Activated CD4-positive, alpha-beta T cell treated with anti-CD3 and anti-CD28 coated beads, Interleukin-2, amount 50 U/mL, for 1 hour (primary cell): Measurements from ENCODE around the gene MOB4.
"Not testable (repeated sequence)": the region's sequence is repeated elsewhere in the genome, so short reads cannot be mapped to it uniquely, and the experiment has no call there.

ENCODE experiments used
- DNase-seq: peaks from one replicate; pipeline ENCODE4 v3.0.0-alpha.2; 2020

The MOB4 gene

DNA sequence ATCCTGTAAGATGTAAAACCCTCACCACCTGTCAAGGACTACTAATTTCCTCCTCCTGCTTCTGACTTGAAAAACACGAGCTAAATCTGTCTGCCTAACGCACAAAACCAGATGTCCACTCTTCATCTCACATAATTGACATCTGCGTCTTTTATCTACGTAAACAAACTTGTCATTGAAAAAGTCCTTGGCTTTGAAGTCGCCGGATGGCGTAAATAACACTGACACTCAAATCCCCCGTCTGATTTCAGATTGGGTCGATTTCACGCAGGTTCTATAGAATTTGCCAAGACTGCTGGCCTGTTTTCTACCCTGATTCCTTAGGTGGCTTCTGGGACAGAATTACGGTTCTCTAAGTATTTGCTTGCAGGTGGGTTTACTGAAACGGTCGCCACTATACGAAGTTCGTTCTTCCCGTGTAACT, 539 bp upstream of the MOB4 start:
- no peak for DNase-seq

DNA sequence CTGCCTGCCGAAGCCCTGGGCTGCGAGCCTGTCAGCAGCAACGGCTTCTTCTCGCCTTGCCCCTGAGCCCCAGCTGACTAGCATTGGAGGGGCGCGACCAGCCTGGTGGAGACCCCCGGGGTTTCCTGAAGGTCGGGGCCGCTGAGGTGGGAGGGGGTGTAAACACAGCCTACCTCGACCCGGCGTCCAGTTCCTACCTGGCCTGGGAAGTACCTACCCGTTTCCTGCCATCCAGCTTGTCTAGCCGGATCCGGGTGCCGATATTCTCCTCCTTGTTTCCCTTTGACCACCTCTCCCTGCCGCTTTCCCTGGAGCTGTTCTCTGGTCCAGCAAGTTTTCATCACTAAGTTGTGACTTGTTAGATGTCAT, 511 bp downstream of the MOB4 start:
- no peak for DNase-seq

DNA sequence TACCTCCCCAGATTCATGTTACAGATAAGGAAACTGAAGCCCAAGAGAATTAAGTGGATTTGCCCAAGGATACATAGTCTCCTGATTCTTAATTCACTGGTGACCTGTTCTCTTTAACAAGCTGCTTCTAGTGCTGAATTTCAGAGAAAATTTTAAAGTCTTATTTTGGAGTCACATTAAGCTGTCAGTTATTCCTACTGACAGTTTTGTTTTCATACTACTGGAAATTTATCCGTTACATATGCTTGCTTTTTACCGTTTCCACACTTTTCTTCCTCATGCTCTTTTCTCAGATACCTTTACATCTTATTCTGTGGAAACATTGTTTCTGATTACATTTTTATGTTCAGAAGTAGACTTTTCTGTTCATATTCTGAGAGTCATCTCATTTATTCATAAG, 1.3 kb downstream of the MOB4 start:
- DNase-seq = no peak

DNA sequence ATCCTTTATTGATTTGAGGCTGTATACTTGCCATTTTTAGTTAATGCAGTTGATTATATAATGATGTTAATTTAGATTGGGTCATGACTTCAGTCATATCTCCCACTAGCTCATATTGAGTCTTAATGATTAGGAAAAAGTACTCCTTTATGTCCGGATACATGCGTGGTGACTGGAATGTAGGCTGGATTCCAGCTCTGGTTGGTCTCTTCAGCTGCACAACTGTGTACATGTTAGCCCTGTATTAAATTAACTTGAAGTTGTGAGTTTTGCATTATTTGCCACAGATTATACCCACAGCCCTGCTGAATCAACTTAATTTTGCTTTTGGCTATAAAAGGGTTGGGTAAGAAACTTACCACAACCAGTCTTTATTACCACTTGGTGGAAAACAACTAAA, 22.5 kb downstream of the MOB4 start:
- no peak for DNase-seq

DNA sequence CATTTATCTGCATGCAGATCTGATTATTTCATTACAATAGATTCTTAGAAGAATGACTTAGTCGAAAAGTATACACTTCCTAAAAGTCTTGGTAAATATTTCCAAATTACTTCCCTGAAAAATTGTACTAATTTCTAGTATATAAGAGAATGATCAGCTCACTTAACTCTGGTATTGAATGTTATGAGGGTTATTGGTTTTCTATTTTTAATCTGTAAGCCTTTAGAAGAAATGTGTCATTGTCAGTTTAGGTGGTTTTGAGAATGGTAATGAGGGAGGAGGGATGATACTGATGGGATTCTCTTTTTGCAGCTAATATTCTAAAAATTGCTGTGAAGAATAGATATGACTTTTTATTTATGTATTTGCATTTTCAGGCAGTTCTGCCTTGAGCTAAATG, 23.9 kb downstream of the MOB4 start:
- no peak for DNase-seq

DNA sequence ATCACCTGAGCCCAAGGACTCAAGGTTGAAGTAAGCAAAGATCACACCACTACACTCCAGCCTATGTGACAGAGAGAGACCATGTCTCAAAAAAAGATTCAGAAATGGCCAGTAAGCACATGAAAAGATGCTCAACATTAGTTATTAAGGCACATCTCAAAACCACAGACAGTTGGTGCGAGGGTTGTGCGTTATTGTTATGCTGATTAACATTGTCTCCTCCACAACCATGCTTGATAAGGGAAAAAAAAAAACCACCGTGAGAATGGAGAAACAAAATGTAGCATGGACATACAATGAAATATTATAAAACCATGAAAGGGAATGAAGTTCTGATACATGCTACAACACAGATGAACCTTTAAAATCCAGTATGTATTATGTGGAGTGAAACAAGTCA, 27.3 kb downstream of the MOB4 start:
- no peak for DNase-seq

DNA sequence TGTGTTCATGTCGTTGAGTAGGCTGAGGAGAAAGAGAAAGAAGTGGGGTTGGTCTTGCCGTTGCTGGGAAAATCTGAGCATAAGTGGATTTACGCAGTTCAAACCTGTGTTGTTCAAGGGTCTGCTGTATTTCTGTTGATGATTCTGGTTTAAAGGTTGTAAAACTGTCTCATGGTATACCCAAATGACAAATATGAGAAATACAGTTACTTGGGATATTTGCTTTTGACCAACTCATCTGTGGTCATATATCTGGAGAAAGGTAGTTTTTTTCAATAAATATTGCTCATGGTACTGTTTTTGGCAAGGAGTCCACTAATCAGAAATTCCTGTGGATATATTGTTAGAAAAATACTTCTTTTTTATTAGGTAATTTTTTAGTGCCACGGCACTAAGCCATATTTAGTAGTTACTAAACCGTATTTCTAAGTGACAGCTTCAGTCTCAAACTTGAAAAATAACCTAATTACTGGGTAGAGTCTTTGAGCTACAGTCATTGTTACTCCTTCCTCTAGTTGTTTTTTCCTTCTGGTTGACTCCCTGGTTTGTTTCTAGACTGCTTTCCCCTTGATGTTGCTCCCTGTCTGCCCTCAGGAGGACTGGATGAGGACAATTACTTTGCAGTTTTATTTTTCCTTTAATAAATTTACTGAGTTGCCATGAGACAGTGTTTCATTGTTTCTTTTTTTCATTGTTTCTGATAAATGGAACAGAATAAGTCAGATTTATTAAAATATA, 31.5 kb downstream of the MOB4 start:
- DNase-seq = no peak

DNA sequence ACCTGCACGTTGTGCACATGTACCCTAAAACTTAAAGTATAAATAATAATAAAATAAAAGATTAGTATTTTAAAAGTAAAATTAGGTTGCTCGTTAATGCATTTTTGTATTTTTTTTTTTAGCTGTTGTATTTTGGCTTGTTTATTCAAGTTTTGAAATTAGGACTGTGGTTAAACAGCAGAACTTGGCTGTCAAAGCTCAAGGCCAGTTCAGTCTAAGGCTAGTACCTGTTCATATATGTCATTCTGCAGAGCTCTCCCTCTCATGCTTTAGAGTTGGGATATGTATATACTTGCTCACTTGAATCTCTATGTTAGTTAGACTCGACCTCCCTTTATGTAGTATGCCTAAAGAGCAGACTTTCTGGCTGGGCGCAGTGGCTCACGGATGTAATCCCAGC, 32.7 kb downstream of the MOB4 start:
- DNase-seq = no peak

DNA sequence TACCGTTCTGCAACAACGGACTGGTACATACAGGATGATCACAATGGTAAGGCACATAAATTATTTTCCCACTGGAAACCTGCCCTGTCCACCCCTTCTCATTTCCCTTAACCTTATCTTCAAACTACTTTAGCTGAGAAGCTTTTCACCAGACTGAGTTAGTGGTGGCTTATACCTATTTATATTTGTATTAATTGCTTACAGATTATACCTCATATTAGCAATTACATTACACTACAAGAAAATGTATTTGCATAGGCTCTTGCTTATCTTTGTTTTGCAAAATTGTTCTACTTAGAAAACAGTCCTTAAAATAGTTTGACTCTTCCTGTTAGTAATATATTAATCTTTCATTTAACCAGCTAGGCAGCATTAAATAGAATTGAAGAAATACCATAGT, 35.4 kb downstream of the MOB4 start:
- DNase-seq = not testable (repeated sequence)

DNA sequence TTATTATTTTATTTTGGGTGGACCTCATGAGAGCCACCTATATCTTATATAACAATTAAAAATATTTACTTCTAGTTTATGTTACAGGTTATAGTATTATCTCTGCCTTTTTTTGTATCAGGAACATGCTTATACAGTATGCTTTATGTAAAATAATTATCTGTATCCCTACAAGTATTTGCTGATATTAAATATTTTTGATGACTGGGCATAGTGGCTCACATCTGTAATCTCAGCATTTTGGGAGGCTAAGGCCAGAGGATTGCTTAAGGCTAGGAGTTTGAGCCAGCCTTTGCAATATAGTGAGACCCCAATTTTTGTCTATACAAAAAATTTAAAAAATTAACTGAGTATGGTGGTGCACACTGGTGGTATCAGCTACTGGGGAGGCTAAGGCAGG, 39.6 kb downstream of the MOB4 start:
- no peak for DNase-seq

DNA sequence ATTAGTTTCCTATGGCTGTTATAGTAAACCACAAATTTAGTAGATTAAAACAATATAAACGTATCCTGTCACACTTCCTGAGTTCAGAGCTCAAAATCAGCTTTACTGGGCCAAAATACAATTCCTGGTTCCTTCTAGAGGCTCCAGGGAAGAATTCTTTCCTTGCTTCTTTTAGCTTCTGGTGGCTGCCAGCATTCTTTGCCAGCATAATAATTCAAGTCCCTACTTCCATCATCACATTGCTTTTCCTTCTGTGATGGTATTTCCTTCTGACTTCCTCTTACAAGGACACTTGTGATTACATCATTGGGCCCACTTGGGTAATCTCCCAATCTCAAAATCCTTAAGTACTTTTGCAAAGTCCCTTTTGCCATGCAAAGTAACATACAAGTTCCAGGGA, 40.6 kb downstream of the MOB4 start:
- no peak for DNase-seq

DNA sequence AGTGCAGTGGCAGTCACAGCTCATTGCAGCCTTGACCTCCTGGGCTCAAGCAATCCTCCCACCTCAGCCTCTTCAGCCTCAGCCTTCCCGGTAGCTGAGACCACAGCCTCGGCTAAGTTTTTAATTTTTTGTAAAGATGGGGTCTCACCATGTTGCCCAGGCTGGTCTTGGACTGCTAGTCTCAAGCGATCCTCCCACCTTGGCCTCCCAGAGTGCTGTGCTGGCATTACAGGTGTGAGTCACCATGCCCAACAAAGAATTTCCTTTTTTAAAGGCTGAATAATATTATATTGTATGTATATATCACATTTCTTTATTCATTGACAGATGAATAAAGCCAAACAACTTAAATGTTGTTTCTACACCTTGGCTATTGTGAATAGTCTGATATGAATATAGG, 42.5 kb downstream of the MOB4 start:
- no peak for DNase-seq

DNA sequence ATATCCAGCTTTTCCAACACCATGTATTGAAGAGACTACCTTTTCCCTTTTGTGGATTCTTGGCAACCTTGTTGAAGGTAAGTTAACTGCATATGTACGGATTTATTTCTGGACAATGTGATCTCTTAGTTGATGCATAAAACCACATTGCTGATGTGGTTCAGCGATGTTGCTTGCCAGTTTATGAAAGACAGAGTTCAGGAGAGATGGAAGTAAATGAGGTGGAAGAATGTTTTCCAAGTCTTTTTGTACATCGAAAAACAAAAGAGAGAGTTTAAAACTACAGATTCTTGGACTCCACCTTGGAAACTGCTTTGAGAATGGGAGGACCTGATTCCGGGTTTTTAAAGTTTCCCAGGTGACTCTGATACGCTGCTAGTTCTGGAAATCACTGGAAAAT, 43.8 kb downstream of the MOB4 start:
- no peak for DNase-seq

DNA sequence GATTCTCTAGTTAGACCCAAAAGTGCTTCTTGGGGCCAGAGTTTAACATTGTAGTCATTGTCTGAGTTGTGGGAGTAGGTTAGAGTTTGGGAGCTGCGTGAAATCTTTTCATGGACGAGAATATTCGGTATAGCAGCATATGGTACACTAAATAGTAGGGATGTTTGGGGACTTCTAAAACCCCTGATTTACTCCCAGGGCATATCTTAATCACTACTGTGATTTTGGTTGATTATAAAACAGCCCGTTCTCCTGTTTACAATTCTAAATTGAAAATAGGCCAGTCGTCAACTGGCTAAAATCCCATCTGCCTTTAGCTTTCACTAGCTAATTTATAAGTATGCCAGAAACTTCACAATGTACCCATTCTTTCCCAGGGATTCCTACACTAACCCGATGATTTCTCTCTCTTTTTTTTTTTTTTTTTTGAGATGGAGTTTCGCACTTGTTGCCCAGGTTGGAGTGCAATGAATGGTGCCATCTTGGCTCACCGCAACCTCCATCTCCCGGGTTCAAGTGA, 44.3 kb downstream of the MOB4 start:
- no peak for DNase-seq

DNA sequence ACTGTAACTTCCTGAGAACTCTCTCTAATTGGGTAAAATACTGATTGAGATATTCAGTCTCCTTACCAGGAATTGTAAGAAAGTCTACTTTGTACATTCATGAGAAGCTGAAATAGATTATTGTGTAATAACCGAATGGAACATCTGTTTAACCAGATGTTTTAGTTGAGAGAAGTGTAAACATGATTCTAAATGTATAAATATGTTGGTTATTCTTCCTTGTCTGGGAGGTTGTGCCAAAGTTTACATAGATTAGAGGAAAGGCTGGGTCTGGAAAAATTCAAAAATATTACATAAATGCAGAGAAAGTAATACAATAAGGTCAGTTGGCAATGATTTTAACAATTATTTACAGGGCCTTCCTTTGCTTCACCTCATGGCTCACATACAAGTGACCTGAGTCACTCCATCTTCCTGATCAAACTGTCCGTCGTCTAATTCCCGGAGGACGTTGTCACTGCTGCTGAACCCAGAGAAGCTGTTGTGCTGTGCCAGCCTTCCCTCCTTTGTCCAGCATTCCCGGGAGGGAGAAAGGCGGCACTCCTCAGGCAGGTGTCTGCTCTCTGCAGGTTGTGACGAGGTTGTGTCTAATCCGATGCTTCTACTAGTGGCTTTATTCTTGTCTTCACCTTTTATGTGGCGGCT, 55.9 kb downstream of the MOB4 start:
- DNase-seq = no peak

DNA sequence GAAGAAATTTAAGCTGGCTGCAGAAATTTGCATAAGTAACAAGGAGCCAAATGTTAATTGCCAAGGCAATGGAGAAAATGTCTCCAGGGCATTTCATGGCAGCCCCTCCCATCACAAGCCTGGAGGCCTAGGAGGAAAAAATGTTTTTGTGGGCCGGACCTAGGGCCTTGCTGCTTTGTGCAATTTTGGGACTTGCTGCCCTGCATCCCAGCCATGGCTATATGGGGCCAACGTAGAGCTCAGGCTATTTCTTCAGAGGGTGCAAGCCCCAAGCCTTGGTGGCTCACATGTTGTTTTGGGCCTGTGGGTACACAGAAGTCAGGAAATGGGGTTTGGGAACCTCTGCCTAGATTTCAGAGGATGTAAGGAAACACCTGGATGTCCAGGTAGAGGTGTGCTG, 57.7 kb downstream of the MOB4 start:
- DNase-seq = no peak

DNA sequence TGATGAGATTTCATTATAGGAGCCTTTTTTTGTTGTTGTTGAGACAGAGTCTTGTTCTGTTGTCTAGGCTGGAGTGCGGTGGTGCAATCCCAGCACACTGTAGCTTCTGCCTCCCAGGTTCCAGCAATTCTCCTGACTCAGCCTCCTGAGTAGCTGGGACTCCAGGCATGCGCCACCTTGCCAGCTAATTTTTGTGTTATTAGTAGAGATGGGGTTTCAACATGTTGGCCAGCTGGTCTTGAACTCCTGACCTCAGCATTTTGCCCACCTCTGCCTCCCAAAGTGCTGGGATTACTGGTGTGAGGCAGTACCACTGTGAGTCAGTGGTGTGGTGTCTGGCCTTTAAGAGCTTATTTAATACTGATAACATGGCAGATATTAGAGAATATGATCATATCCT, 60.1 kb downstream of the MOB4 start:
- DNase-seq = no peak

DNA sequence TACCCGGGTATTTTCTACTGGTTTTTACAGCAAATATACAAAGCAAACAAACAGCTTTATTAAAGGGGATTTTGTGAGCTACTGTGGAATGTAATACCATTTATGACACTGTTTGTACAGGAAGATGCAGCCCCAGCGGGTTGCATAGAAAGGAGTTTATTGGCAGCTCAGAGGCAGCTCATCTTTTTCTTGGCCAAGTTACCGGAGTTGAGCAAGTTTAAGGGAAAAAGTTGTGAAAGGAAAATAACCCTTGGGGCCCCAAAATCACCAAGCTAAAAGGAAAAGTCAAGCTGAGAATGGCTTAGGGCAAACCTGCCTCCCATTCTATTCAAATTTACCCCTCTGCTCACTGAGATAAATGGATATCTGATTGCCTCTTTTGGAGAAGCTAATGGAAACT, 60.8 kb downstream of the MOB4 start:
- no peak for DNase-seq

DNA sequence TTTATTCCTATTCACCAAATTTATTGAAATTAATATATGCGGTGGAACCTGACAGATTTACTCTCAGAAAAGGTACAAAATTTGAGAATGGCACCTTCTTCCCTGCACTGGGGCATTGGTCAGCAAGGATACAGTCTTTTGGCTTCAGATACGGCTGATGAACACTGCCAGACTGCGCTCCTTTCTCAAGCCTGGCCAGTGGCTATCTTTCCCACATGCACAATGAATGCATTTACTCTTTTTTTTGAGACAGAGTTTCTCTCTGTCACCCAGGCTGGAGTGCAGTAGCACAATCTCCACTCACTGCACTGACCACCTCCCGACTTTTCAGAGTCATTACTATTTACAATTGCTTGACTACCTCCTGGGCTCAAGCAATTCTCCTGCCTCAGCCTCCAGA, 61.6 kb downstream of the MOB4 start:
- no peak for DNase-seq

DNA sequence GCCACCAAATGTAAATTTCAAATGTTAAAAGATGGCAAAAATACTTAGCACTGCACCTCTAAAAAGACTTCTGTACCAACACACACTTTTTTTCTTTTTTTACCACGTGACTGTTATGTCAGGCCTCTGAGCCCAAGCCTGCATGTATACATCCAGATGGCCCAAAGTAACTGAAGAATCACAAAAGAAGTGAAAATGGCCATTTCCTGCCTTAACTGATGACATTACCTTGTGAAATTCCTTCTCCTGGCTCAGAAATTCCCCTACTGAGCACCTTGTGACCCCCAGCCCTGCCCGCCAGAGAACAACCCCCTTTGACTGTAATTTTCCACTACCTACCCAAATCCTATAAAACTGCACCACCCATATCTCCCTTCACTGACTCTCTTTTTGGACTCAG, 62.4 kb downstream of the MOB4 start:
- DNase-seq = not testable (repeated sequence)

DNA sequence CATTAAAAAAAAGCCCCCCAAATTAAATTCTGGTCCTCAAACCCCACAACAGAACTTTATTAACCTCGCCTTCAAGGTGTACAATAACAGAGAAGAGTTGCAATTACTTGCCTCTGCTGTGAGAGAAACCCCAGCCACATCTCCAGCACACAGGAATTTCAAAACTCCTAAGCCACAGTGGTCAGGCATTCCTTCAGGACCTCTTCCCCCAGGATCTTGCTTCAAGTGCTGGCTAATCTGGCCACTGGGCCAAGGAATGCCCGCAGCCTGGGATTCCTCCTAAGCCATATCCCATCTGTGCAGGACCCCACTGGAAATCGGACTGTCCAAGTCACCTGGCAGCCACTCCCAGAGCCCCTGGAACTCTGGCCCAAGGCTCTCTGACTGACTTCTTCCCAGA, 64.3 kb downstream of the MOB4 start:
- DNase-seq = not testable (repeated sequence)

DNA sequence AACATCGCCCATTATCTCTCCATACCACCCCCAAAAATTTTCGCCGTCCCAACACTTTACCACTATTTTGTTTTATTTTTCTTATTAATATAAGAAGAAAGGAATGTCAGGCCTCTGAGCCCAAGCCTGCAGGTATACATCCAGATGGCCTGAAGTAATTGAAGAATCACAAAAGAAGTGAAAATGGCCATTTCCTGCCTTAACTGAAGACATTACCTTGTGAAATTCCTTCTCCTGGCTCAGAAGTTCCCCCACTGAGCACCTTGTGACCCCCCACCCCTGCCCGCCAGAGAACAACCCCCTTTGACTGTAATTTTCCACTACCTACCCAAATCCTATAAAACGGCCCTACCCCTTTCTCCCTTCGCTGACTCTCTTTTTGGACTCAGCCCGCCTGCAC, 71.4 kb downstream of the MOB4 start:
- DNase-seq = not testable (repeated sequence)

DNA sequence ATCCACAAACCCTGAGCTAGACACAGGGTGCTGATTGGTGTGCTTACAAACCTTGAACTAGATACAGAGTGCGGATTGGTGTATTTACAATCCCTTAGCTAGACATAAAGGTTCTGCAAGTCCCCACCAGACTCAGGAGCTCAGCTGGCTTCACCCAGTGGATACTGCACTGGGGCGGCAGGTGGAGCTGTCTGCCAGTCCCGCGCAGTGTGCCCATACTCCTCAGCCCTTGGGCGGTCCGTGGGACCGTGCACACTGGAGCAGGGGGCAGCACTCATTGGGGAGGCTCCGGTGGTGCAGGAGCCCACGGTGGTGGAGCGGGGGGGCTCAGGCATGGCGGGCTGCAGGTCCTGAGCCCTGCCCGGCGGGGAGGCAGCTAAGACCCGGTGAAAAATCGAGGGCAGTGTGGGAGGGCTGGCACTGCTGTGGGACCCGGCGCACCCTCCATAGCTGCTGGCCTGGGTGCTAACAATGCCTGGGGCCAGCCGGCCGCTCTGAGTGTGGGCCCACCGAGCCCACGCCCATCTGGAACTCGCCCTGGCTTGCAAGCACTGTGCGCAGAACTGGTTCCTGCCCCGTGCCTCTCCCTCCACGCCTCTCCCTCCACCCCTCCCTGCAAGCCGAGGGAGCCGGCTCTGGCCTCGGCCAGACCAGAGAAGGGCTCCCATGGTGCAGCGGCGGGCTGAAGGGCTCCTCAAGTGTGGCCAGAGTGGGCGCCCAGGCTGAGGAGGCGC, 75.6 kb downstream of the MOB4 start:
- DNase-seq = no peak

DNA sequence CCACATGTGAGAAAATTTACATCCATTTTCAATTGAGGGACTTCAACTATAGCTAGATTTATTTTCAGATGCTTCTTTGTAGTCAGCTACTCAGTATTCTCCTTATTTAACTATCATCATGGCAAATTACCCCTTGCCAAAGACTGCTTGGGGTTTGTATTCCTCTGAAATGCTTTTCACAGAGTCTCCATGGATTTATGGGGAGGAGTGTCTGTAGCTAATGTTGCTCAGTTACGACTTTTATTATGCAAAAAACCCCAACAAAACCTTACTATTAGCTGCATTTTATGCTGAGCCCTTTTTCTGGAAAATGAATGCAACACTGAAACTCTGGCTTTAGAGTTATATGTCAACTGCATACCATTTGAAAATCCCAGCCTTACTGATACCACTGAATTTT, 80.9 kb downstream of the MOB4 start:
- no peak for DNase-seq
